ENCODE data around the gene CD9. TPM values are rescaled to one million over a fixed set of nuclear protein-coding genes. Genes with fewer than 3 reads are reported as not detected.
"Not testable (repeated sequence)": the region's sequence is repeated elsewhere in the genome, so short reads cannot be mapped to it uniquely, and the experiment has no call there.

The CD9 gene
- total RNA-seq, 5 donors from 2014 or later (not counting 1 experiment from before 2014, with no cell fraction given) = 2.6 to 5.7 (median 3.3) TPM

DNA sequence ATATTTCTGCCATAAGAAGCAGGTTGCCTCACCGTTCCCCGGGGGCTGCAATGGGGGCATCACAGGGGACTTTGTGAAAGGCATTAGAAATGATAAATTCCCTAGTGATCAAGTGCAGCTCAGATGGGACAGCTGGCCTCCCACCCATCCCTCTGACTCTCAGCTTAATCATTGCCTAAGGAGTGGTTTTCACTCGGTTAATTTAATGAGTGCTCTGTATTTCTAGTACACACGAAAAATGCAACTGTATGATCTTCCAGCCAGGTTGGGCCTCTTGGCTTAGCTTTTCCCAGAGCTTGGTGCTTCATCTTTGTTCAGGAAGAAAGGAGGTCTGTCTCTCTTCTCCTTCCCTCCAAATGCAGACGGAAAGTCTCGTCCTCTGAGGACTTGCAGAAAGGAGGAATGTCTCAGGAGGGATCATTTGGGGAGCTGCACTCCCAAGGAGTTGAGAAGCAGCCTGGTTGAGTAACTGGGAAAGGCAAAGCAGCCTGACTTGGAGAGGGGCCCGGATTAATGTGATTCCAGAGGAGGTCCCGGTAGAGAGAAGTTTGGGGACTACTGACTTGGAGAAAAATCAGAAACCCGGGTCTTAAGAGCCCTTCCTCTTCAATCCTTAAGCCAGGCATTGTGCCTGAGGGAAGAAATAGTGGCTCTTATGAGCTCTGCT lies 7.2 kb downstream of the CD9 start:
- Mint-ChIP-seq H3K27ac (no peak overlapping the region), H3K4me1 (peaks cover 5 to 13% (median 10%) of the 10 kb centered on the region in 3 donors), H3K27me3 (peaks cover 14 to 35% of the 10 kb centered on the region in 2 donors), H3K9me3 (no peaks in the 10 kb centered on the region), H3K36me3 (no peaks in the 10 kb centered on the region), H3K4me3 (no peak overlapping the region)
- WGBS (ENCODE audit: insufficient coverage) = 100% methylated on average over 2 of the region's 9 CpGs
- H3K4me1 ChIP-seq (ENCODE audit: control insufficient read depth in 1 of 2, extremely low read depth in 1 of 2, insufficient read depth in 2 of 2, low read length in 2 of 2) = peaks cover 0 to 3% of the 10 kb centered on the region in 2 experiments
- CTCF ChIA-PET = interaction anchor here in 1 of 2 donors (0.6 to 1.1 kb wide), 3 partner anchors 14 to 125 kb away, joined by 3 to 6 read pairs (median 4); no protein-coding TSS in a partner anchor
- DNase-seq = no peak
- H3K27me3 ChIP-seq (replicated peaks in 1 of 2; ENCODE audit: control insufficient read depth in 2 of 2, extremely low read depth in 1 of 2, insufficient read depth in 2 of 2, low read length in 1 of 2) = peaks cover 0 to 29% of the 10 kb centered on the region in 2 experiments
- no peaks in the 10 kb centered on the region for H3K9me3 ChIP-seq
- POLR2A ChIA-PET = no interaction called here
- ATAC-seq (replicated peaks in 1 of 4) = no peak
- no peaks in the 10 kb centered on the region for H3K36me3 ChIP-seq (ENCODE audit: control insufficient read depth in 2 of 2, extremely low read depth in 1 of 2, insufficient read depth in 1 of 2, low read length in 1 of 2)
- H3K27ac ChIP-seq (ENCODE audit: low read length) = no peak overlapping the region
- no peak overlapping the region for H3K4me3 ChIP-seq (ENCODE audit: control insufficient read depth in 1 of 2, extremely low read depth in 1 of 2, low read length in 1 of 2)

DNA sequence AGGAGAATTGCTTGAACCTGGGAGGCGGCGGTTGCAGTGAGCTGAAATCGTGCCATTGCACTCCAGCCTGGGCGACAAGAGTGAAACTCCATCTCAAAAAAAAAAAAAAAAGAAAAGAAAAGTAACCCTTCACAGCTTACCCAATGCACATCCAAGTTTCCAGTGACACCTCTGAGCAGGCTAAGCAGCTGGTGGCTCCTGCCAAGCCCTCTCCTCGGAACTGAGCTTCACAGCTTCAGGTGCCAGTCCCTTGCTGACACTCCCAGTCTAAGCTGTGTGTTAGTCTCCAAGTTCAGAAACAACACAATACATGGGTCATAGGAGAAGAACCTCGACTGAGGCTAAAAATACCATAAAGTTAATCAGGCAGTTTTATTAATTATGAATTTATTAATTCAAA lies 7.9 kb downstream of the CD9 start:
- no peak overlapping the region for H3K27ac ChIP-seq (ENCODE audit: low read length)
- 100% methylated on average over 2 of the region's 6 CpGs for WGBS (ENCODE audit: insufficient coverage)
- CTCF ChIA-PET = interaction anchor here in 1 of 2 donors (0.6 to 0.7 kb wide), 2 partner anchors 62 to 124 kb away, joined by 3 to 6 read pairs; no protein-coding TSS in a partner anchor
- DNase-seq (no peak), ATAC-seq (replicated peaks in 1 of 4) (no peak)
- H3K27ac Mint-ChIP-seq = no peak overlapping the region
- no peak overlapping the region for H3K4me3 Mint-ChIP-seq
- H3K36me3 ChIP-seq (ENCODE audit: control insufficient read depth in 2 of 2, extremely low read depth in 1 of 2, insufficient read depth in 1 of 2, low read length in 1 of 2) = no peaks in the 10 kb centered on the region
- peaks cover 7 to 27% of the 10 kb centered on the region in 2 donors for H3K27me3 Mint-ChIP-seq
- H3K4me1 ChIP-seq (ENCODE audit: control insufficient read depth in 1 of 2, extremely low read depth in 1 of 2, insufficient read depth in 2 of 2, low read length in 2 of 2) = peaks cover 0 to 3% of the 10 kb centered on the region in 2 experiments
- POLR2A ChIA-PET = no interaction called here
- H3K9me3 ChIP-seq = no peaks in the 10 kb centered on the region
- no peaks in the 10 kb centered on the region for H3K9me3 Mint-ChIP-seq
- H3K4me1 Mint-ChIP-seq = peaks cover 5 to 10% (median 9%) of the 10 kb centered on the region in 3 donors
- H3K27me3 ChIP-seq (replicated peaks in 1 of 2; ENCODE audit: control insufficient read depth in 2 of 2, extremely low read depth in 1 of 2, insufficient read depth in 2 of 2, low read length in 1 of 2) = peaks cover 0 to 24% of the 10 kb centered on the region in 2 experiments
- no peaks in the 10 kb centered on the region for H3K36me3 Mint-ChIP-seq
- H3K4me3 ChIP-seq (ENCODE audit: control insufficient read depth in 1 of 2, extremely low read depth in 1 of 2, low read length in 1 of 2) = no peak overlapping the region

DNA sequence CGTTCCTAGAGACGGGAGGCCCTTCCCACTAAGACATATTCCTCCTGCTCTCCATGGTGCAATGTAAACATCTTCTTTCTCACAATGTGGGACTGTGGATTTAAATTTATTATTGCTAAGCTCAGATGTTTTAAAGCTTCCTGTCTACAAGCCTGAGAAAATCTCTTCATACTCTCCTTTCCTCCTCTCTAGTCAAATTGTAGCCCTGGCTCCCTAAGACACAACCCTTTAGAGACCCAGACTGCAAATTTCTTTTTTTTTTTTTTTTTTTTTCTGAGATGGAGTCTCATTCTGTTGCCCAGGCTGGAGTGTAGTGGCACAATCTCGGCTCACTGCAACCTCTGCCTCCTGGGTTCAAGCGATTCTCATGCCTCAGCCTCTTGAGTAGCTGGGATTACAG lies 9.2 kb downstream of the CD9 start:
- not testable (repeated sequence) for H3K9me3 ChIP-seq; H3K36me3 ChIP-seq (ENCODE audit: control insufficient read depth in 2 of 2, extremely low read depth in 1 of 2, insufficient read depth in 1 of 2, low read length in 1 of 2); H3K4me3 ChIP-seq (ENCODE audit: control insufficient read depth in 1 of 2, extremely low read depth in 1 of 2, low read length in 1 of 2); H3K27ac Mint-ChIP-seq; H3K9me3 Mint-ChIP-seq; H3K4me1 Mint-ChIP-seq; H3K27ac ChIP-seq (ENCODE audit: low read length); H3K36me3 Mint-ChIP-seq; ATAC-seq (replicated peaks in 1 of 4); H3K4me1 ChIP-seq (ENCODE audit: control insufficient read depth in 1 of 2, extremely low read depth in 1 of 2, insufficient read depth in 2 of 2, low read length in 2 of 2); DNase-seq; H3K4me3 Mint-ChIP-seq
- peaks cover 7 to 18% of the 10 kb centered on the region in 2 donors for H3K27me3 Mint-ChIP-seq
- ChIA-PET POLR2A (interaction anchor here in 1 of 2 donors (0.6 kb wide), 1 partner anchor 1769 kb away, joined by 10 read pairs; no protein-coding TSS in a partner anchor), CTCF (interaction anchor here in 1 of 2 donors (0.9 kb wide), 1 partner anchor 14 kb away, joined by 3 read pairs; no protein-coding TSS in a partner anchor)
- peaks cover 0 to 16% of the 10 kb centered on the region in 2 experiments for H3K27me3 ChIP-seq (replicated peaks in 1 of 2; ENCODE audit: control insufficient read depth in 2 of 2, extremely low read depth in 1 of 2, insufficient read depth in 2 of 2, low read length in 1 of 2)
- 100% methylated on average over 1 of the region's 4 CpGs for WGBS (ENCODE audit: insufficient coverage)

DNA sequence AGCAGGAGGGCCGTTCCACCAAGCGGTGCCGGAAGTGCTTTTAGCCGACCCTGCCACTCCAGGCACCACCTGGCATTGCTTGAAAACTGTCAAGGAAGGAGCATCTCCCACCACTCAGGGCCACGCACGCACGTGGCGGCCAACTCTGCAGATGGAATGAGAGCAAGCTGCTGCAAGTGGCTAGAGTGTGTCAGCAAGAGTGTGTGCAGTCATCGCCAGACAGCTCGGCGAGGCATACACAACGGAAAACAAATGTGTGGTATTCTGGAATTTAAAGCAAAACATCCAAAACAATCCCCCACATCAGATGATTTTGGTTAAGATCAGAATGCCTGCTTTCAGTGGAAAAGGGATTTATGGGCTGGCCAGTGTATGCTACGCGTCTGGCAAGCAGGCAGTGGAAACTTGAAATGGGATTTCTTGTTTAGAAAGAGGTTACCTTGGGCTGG lies 11.2 kb downstream of the CD9 start:
- ATAC-seq (replicated peaks in 1 of 4) (no peak), DNase-seq (no peak)
- H3K27ac ChIP-seq (ENCODE audit: low read length) = no peak overlapping the region
- POLR2A ChIA-PET = no interaction called here
- WGBS (ENCODE audit: insufficient coverage) = 92% methylated on average over 4 of the region's 14 CpGs
- H3K4me1 ChIP-seq (ENCODE audit: control insufficient read depth in 1 of 2, extremely low read depth in 1 of 2, insufficient read depth in 2 of 2, low read length in 2 of 2) = peaks cover 2 to 3% of the 10 kb centered on the region in 2 experiments
- Mint-ChIP-seq H3K9me3 (no peaks in the 10 kb centered on the region), H3K4me3 (no peak overlapping the region), H3K4me1 (peaks cover 0 to 2% (median 1%) of the 10 kb centered on the region in 3 donors), H3K27ac (no peak overlapping the region), H3K27me3 (peaks cover 0 to 10% of the 10 kb centered on the region in 2 donors), H3K36me3 (no peaks in the 10 kb centered on the region)
- H3K36me3 ChIP-seq (ENCODE audit: control insufficient read depth in 2 of 2, extremely low read depth in 1 of 2, insufficient read depth in 1 of 2, low read length in 1 of 2) = no peaks in the 10 kb centered on the region
- peaks cover 0 to 9% of the 10 kb centered on the region in 2 experiments for H3K27me3 ChIP-seq (replicated peaks in 1 of 2; ENCODE audit: control insufficient read depth in 2 of 2, extremely low read depth in 1 of 2, insufficient read depth in 2 of 2, low read length in 1 of 2)
- no peaks in the 10 kb centered on the region for H3K9me3 ChIP-seq
- CTCF ChIA-PET = interaction anchor here in 1 of 2 donors (0.6 kb wide), 1 partner anchor 147 kb away, joined by 3 read pairs; no protein-coding TSS in a partner anchor
- H3K4me3 ChIP-seq (ENCODE audit: control insufficient read depth in 1 of 2, extremely low read depth in 1 of 2, low read length in 1 of 2) = no peak overlapping the region

DNA sequence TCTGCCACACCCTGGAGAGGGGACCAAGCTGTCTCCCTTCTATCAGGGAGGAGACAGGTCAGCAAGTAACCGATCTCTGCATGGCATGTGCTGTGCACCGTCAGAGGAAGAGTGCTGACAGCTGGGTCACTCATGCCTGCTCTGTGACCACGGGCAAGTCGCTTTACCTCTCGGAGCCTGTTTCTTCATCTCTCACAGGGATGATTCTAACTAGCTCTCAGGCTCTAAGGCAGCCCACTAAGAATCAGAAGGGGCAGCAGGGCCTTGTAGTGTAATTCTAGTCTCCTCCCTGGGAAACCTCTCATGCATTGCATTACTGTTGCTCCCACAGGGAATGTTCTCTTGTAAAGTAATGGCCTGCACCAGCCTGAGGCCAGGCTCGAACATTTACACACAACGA lies 11.9 kb downstream of the CD9 start:
- H3K36me3 ChIP-seq (ENCODE audit: control insufficient read depth in 2 of 2, extremely low read depth in 1 of 2, insufficient read depth in 1 of 2, low read length in 1 of 2) = no peaks in the 10 kb centered on the region
- H3K9me3 ChIP-seq = no peaks in the 10 kb centered on the region
- Mint-ChIP-seq H3K36me3 (no peaks in the 10 kb centered on the region), H3K27ac (no peak overlapping the region), H3K4me1 (peaks cover 0 to 2% (median 1%) of the 10 kb centered on the region in 3 donors), H3K4me3 (no peak overlapping the region), H3K27me3 (peaks cover 0 to 7% of the 10 kb centered on the region in 2 donors), H3K9me3 (no peaks in the 10 kb centered on the region)
- H3K27me3 ChIP-seq (replicated peaks in 1 of 2; ENCODE audit: control insufficient read depth in 2 of 2, extremely low read depth in 1 of 2, insufficient read depth in 2 of 2, low read length in 1 of 2) = peaks cover 0 to 6% of the 10 kb centered on the region in 2 experiments
- DNase-seq = no peak
- H3K27ac ChIP-seq (ENCODE audit: low read length) = no peak overlapping the region
- no peak for ATAC-seq (replicated peaks in 1 of 4)
- peaks cover 3% of the 10 kb centered on the region in 2 experiments for H3K4me1 ChIP-seq (ENCODE audit: control insufficient read depth in 1 of 2, extremely low read depth in 1 of 2, insufficient read depth in 2 of 2, low read length in 2 of 2)
- ChIA-PET CTCF (interaction anchor here in 1 of 2 donors (0.6 kb wide), 1 partner anchor 148 kb away, joined by 3 read pairs; no protein-coding TSS in a partner anchor), POLR2A (no interaction called here)
- WGBS (ENCODE audit: insufficient coverage) = 95% methylated on average over 4 of the region's 7 CpGs
- H3K4me3 ChIP-seq (ENCODE audit: control insufficient read depth in 1 of 2, extremely low read depth in 1 of 2, low read length in 1 of 2) = no peak overlapping the region

DNA sequence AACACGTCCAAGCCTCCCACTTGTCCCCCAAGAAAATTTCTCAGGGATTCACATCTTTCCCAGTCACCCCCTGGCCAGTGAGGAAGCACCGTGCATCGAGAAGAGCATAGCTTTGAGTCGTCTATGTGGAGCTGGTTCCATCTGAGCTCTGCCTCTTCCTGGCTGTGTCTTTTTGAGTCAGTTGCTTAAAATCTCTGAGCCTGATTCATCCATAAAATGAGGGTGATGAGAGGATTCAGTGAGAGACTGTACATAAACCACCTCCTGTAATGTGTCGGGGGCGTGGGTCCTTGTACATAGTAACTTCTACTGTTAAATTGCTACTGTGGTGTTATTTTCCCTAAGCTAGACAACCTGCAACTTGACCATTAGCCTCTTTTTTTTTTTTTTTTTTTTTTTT lies 13.8 kb downstream of the CD9 start:
- Histone ChIP-seq H3K9me3 (no peaks in the 10 kb centered on the region), H3K36me3 (ENCODE audit: control insufficient read depth in 2 of 2, extremely low read depth in 1 of 2, insufficient read depth in 1 of 2, low read length in 1 of 2) (no peaks in the 10 kb centered on the region), H3K4me3 (ENCODE audit: control insufficient read depth in 1 of 2, extremely low read depth in 1 of 2, low read length in 1 of 2) (no peak overlapping the region), H3K27ac (ENCODE audit: low read length) (no peak overlapping the region), H3K27me3 (replicated peaks in 1 of 2; ENCODE audit: control insufficient read depth in 2 of 2, extremely low read depth in 1 of 2, insufficient read depth in 2 of 2, low read length in 1 of 2) (peaks cover 0 to 7% of the 10 kb centered on the region in 2 experiments), H3K4me1 (ENCODE audit: control insufficient read depth in 1 of 2, extremely low read depth in 1 of 2, insufficient read depth in 2 of 2, low read length in 2 of 2) (peaks cover 7 to 9% of the 10 kb centered on the region in 2 experiments)
- WGBS (ENCODE audit: insufficient coverage) = 33% methylated on average over 1 of the region's 6 CpGs
- ATAC-seq (replicated peaks in 1 of 4) (no peak), DNase-seq (no peak)
- Mint-ChIP-seq H3K27me3 (peaks cover 0 to 3% of the 10 kb centered on the region in 2 donors), H3K27ac (no peak overlapping the region), H3K4me3 (no peak overlapping the region), H3K4me1 (peaks cover 0 to 7% (median 6%) of the 10 kb centered on the region in 3 donors), H3K9me3 (no peaks in the 10 kb centered on the region), H3K36me3 (no peaks in the 10 kb centered on the region)
- POLR2A ChIA-PET = no interaction called here
- CTCF ChIA-PET = no interaction called here

Data from T-cell (primary cell).